NB4 (cell line): ENCODE data around the gene TMEM130.

Experiments used
- DNase-seq: peaks from one replicate; pipeline ENCODE4 v3.0.0; 2010; ENCODE audit warnings: low read depth
- H3K4me3 ChIP-seq: one replicate; pipeline ENCODE4 v1.5.1; 2011; ENCODE audit warnings: mild to moderate bottlenecking, low read depth, low read length, moderate library complexity
- MYC ChIP-seq: IDR thresholded peaks from 2 replicates; pipeline ENCODE4 v1.6.1; 2011; ENCODE audit warnings: low read depth, low read length
- POLR2A ChIP-seq: IDR thresholded peaks from 2 replicates; pipeline ENCODE4 v1.6.1; 2011; ENCODE audit warnings: mild to moderate bottlenecking; ENCODE audit not compliant: insufficient read length; ENCODE audit errors: extremely low read depth
- TF ChIP-seq, protein P1 (sequence below): IDR thresholded peaks from one replicate; pipeline ENCODE4 v1.5.1; 2012; ENCODE audit warnings: low read depth, low read length
- TF ChIP-seq, protein P2 (sequence below): IDR thresholded peaks from 2 replicates; pipeline ENCODE4 v1.6.1; 2011; ENCODE audit warnings: low read depth, low read length

The TMEM130 gene

DNA sequence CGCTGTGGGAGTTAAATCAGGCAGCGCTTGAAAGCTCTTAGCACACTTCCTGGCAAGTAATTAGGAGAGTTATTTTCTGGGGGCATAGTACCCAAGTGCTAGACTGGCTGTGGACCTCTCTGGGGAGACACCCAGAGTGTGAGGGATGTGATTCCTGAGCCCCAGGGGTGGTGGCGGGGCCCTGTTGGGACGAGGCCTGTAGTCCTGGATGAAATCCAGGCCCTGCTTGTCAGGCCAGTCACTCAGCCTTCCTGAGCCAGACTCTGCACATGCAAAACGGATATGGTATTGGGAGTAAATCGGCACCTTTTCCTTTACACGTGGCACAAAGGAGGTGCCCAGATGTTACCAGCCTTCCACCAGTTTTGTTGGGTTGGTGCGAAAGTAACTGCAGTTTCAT is 39.7 kb upstream of the TMEM130 start:
- TF ChIP-seq, protein P1, sequence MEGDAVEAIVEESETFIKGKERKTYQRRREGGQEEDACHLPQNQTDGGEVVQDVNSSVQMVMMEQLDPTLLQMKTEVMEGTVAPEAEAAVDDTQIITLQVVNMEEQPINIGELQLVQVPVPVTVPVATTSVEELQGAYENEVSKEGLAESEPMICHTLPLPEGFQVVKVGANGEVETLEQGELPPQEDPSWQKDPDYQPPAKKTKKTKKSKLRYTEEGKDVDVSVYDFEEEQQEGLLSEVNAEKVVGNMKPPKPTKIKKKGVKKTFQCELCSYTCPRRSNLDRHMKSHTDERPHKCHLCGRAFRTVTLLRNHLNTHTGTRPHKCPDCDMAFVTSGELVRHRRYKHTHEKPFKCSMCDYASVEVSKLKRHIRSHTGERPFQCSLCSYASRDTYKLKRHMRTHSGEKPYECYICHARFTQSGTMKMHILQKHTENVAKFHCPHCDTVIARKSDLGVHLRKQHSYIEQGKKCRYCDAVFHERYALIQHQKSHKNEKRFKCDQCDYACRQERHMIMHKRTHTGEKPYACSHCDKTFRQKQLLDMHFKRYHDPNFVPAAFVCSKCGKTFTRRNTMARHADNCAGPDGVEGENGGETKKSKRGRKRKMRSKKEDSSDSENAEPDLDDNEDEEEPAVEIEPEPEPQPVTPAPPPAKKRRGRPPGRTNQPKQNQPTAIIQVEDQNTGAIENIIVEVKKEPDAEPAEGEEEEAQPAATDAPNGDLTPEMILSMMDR, result no peak
- no peak for TF ChIP-seq MYC
- no peak for TF ChIP-seq POLR2A
- TF ChIP-seq, protein P2, sequence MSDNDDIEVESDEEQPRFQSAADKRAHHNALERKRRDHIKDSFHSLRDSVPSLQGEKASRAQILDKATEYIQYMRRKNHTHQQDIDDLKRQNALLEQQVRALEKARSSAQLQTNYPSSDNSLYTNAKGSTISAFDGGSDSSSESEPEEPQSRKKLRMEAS, result no peak
- DNase-seq, result no peak
- no peak overlapping the region for H3K4me3 ChIP-seq

DNA sequence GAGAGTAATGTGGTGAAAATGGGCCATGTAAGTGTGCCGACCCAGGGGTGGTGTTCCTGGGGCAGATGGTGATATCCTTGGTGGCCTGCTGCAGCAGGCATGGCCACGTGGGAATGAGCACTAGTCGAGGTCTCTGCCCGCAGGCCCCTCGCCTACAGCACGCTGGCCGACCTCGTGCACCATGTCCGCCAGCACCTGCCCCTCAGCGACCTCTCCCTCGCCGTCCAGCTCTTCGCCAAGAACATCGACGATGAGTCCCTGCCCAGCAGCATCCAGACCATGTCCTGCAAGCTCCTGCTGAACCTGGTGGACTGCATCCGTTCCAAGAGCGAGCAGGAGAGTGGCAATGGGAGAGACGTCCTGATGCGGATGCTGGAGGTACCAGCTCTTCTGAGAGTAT is 38.8 kb upstream of the TMEM130 start:
- no peak for DNase-seq
- no peak overlapping the region for H3K4me3 ChIP-seq
- TF ChIP-seq, protein P1, result no peak
- TF ChIP-seq POLR2A (no peak), MYC (no peak)
- TF ChIP-seq, protein P2, result no peak

DNA sequence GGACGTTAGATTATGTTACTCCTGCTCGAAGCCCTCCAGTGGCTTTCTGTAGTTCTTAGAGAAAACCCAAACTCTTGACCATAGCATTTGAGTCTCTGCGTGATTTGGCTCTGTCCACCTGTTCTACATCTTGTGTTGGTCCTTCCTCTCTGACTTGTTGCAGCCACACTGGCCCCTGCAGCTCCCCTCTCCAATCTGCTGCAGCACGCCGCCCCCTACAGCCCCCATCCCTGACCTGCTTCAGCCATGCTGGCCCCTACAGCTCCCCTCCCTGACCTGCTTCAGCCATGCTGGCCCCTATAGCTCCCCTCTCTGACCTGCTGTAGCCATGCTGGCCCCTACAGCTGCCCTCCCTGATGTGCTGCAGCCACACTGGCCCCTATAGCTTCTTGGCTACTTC is 37.8 kb upstream of the TMEM130 start:
- TF ChIP-seq POLR2A (no peak), MYC (no peak)
- TF ChIP-seq, protein P1, result no peak
- TF ChIP-seq, protein P2, result no peak
- H3K4me3 ChIP-seq, result no peak overlapping the region
- no peak for DNase-seq

DNA sequence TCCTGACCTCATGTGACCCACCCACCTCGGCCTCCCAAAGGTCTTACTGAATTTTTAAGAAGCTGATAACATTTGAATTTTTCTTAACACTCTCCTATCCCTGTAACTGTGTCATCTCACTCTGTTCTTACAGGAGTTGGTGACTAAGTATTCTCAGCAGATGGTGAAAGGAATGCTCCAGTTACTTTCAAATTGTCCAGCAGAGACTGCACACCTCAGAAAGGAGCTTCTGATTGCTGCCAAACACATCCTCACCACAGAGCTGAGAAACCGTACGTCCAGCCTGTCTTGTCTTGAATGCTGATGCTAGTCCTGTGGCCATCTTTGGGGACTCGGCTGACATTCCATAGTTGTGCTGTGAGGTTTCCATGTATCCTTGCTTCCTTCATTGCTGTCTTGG is 33.4 kb upstream of the TMEM130 start:
- H3K4me3 ChIP-seq, result no peak overlapping the region
- TF ChIP-seq MYC, result no peak
- TF ChIP-seq, protein P2, result no peak
- DNase-seq, result no peak

DNA sequence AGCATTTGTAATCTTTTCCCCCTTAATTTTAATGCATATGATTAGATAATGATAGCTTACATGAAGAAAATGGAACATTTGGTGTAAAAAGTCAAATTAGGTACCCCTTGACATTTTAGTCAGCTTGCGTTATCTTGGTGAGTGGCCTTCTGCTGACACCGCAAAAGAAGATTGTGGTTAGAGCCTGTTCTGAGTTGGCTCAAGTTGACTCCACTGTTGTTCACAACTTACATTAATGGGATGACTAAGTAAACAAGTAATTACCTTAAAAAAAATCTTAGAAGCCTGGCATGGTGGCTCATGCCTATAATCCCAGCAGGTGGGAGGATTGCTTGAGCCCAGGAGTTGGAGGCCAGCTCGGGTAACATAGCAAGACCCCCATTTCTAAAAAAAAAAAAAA is 32.7 kb upstream of the TMEM130 start:
- no peak for TF ChIP-seq POLR2A
- TF ChIP-seq, protein P2, result no peak
- TF ChIP-seq, protein P1, result no peak
- TF ChIP-seq MYC, result no peak
- H3K4me3 ChIP-seq, result no peak overlapping the region
- no peak for DNase-seq

DNA sequence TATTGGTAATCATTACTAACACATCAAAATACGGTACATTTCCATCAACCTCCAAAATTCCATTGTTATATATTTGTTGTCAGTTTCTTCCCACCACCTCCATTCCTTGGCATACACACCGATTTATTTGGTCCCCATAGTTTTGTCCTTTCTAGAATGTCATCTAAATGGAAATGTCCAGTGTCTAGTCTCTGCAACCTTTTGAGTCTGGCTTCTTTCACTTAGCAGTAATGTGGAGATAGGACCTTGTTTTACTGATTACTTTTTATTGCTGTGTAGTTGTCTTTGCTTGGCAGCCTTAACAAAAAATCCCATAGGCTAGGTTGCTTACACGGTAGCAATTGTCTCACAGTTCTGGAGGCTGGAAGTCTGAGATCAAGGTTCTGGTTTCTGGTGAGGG is 31.0 kb upstream of the TMEM130 start:
- no peak overlapping the region for H3K4me3 ChIP-seq
- TF ChIP-seq MYC, result no peak
- TF ChIP-seq POLR2A, result no peak
- TF ChIP-seq, protein P1, result no peak
- DNase-seq, result no peak

DNA sequence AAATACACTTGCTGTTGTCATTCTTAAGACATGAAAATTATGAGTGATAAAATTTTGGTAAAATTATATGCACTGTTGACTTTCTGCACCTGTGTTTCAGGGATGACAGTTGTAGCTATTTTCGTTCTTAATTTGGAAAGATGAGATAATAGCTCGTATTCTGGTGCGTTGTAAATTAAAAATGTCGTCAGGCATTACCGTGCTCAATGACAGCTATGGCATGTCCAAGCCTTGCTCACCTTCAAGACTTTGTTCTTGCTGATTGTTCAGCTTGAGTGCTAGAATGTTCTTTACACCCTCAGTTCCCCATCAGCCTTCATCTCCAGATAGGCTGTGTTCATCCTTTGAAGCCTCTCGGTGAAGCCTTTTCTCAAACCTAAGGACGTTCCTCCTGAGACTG is 30.0 kb upstream of the TMEM130 start:
- H3K4me3 ChIP-seq, result no peak overlapping the region
- TF ChIP-seq, protein P2, result no peak
- TF ChIP-seq POLR2A, result no peak
- TF ChIP-seq, protein P1, result no peak
- TF ChIP-seq MYC, result no peak
- DNase-seq, result no peak
